Lower leg skin (tissue), 4 donors: ENCODE data around the gene CTXND1. TPM values are rescaled to one million over a fixed set of nuclear protein-coding genes. Genes with fewer than 3 reads are reported as not detected.

ENCODE experiments used
- DNase-seq, 2 donors: peaks; one replicate each; pipeline ENCODE4 v3.0.0-alpha.2; 2019; ENCODE audit warnings: low spot score in 2 of 2
- H3K4me3 ChIP-seq: fragments of 200-600 bp; sonication (generic); 2 replicates; pipeline ENCODE4 v1.5.1; 2017; ENCODE audit warnings: mild to moderate bottlenecking, low read depth; ENCODE audit not compliant: poor library complexity, severe bottlenecking
- POLR2A ChIP-seq, 2 donors: fragments of 450-650 bp; IDR thresholded peaks; one replicate each; pipeline ENCODE4 v1.6.1; 2016 to 2017; ENCODE audit warnings: antibody characterized with exemption in 2 of 2, mild to moderate bottlenecking in 1 of 2, moderate library complexity in 1 of 2
- WGBS, 2 donors: methylation state at CpG; one replicate each; pipeline ENCODE4 v1.1.5; 2018; 5-methylcytosine and 5-hydroxymethylcytosine counted together
- intact Hi-C: fragments of 100-400 bp; cut with DNase I; formaldehyde crosslinking; loops from one replicate; pipeline ENCODE4 v1.15.0; 2023; ENCODE audit warnings: low total_unique reads
- total RNA-seq, 4 donors: library from RNA; depleted of rRNA; stranded (reverse); fragments of >200 nt; gene quantifications; one replicate each; pipeline ENCODE4 v1.1.0, GENCODE V29; 2016
- TF ChIP-seq, protein P1 (sequence below), 3 donors: fragments of 450-650 bp; IDR thresholded peaks; one replicate each; pipeline ENCODE4 v1.5.1; 2016; ENCODE audit warnings: antibody characterized with exemption in 3 of 3, mild to moderate bottlenecking in 3 of 3, moderate library complexity in 2 of 3

CTXND1 gene
- total RNA-seq, 4 donors from 2014 or later = 0.04 to 0.56 (median 0.34) TPM

DNA sequence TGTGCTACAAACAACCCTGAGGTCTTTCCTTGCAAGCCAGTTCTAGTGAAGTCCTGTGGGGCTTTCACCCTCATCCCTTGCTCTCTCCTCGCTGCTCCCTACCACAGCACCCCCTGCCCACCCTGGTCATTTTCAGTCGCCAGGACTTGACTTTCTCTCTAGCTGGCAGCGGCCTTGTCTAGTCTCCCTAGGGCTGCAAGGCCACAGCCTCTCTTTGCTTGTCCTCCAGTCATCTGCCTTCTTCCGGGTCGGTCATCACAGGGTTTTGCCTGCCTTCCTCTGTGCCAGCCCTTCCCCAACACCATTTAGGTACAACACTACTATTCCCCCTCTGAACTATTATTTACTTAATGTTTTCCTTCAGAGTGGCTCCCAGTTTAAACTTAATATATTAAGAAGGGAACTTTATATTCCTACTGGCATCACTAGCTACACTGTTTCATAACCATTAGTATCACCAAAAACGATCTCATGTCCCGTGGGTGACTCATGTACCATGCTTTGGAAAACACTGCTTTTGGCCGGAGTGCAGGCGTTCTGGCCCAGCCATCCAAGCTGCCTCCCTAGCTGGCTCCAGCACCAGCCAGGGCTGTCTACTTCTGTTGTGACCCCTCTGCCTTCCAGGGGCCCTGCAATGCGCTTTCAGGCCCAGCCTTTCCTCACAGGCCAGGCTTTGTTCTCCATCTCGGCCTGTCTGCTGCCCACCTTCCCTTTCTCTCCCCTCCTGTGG is 77.8 kb downstream of the CTXND1 start:
- no peak for DNase-seq
- H3K4me3 ChIP-seq = no peak overlapping the region
- WGBS, 2 donors = 47 to 50% methylated on average over 11 of the region's 11 CpGs
- intact Hi-C loops = no loop called here
- TF ChIP-seq, protein P1, sequence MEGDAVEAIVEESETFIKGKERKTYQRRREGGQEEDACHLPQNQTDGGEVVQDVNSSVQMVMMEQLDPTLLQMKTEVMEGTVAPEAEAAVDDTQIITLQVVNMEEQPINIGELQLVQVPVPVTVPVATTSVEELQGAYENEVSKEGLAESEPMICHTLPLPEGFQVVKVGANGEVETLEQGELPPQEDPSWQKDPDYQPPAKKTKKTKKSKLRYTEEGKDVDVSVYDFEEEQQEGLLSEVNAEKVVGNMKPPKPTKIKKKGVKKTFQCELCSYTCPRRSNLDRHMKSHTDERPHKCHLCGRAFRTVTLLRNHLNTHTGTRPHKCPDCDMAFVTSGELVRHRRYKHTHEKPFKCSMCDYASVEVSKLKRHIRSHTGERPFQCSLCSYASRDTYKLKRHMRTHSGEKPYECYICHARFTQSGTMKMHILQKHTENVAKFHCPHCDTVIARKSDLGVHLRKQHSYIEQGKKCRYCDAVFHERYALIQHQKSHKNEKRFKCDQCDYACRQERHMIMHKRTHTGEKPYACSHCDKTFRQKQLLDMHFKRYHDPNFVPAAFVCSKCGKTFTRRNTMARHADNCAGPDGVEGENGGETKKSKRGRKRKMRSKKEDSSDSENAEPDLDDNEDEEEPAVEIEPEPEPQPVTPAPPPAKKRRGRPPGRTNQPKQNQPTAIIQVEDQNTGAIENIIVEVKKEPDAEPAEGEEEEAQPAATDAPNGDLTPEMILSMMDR (IDR thresholded peaks at IDR 0.05) = no peak

DNA sequence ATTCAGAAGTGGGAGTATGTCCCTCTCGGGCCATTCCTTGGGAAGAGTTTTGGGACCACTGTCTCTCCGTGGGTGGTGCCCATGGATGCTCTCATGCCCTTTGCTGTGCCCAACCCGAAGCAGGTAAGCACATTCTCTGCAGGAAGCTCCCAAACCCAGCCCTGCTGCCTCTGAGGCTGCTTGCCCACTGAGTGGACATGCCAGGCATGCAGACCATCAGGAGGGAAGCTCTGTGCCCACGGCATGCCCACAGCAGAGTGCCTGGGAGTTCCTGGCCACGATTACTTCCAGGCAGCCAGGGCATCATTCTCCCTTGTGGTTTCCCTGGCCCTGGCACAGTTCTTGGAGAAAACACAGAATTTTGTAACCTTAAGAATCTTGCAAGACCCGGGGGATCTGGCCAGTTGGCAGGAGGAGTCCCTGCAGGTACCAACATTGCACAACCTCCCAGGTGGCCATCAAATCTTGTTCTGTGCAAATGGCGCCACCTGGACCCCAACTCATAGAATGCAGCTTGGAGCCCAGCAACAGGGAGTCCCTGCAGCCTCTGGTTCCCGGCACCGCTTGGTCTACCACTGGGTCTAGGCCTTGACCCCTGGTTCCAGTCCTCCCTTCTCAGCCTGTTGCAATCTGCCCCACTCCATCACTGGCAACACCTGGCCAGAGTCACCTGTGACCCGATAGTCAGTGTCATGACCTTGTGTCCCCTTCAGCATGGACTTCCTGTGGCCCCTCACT is 78.8 kb downstream of the CTXND1 start:
- WGBS, 2 donors = 72% methylated on average over 10 of the region's 10 CpGs
- intact Hi-C loops = no loop called here
- no peak overlapping the region for H3K4me3 ChIP-seq
- TF ChIP-seq POLR2A (IDR thresholded peaks at IDR 0.05) = no peak
- TF ChIP-seq, protein P1 (IDR thresholded peaks at IDR 0.05) = no peak
- peak; percentile 56 to 90 for DNase-seq

DNA sequence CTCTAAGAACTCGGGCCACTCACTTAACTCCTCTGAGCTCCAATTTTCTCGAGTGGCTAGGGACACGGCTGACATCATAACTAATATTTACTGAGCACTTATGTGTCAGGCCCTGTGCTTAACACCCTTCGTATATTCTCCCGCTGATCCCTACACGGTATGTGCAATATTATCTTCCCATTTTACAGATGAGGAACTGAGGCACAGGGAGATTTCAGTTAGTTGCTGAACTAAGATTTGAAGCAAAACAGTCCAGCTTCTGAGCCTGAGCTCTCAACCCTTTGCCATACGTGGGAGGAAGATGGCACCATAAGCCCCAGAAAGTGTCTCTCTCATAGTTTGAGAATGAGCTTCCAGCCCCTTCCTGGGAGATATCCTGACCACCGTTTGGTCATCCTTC is 79.6 kb downstream of the CTXND1 start:
- intact Hi-C loops = no loop called here
- 72 to 79% methylated on average over 8 of the region's 8 CpGs for WGBS, 2 donors
- no peak overlapping the region for H3K4me3 ChIP-seq
- TF ChIP-seq, protein P1 (IDR thresholded peaks at IDR 0.05) = no peak
- no peak for TF ChIP-seq POLR2A (IDR thresholded peaks at IDR 0.05)
- no peak for DNase-seq

GRCh38 chr15:80171787-80172186 is 80.2 kb downstream of the CTXND1 start:
- DNase-seq = no peak
- TF ChIP-seq, protein P1 (IDR thresholded peaks at IDR 0.05) = no peak
- no peak for TF ChIP-seq POLR2A (IDR thresholded peaks at IDR 0.05)
- intact Hi-C loops = no loop called here
- 80 to 87% methylated on average over 4 of the region's 4 CpGs for WGBS, 2 donors
- no peak overlapping the region for H3K4me3 ChIP-seq

GRCh38 chr15:80170596-80170995 is 81.4 kb downstream of the CTXND1 start:
- intact Hi-C loops = no loop called here
- DNase-seq = no peak
- 93 to 95% methylated on average over 2 of the region's 2 CpGs for WGBS, 2 donors
- H3K4me3 ChIP-seq = no peak overlapping the region
- TF ChIP-seq POLR2A (IDR thresholded peaks at IDR 0.05) = no peak
- TF ChIP-seq, protein P1 (IDR thresholded peaks at IDR 0.05) = no peak
